ENCODE data around the gene RPS10.
"Not testable (repeated sequence)": the region's sequence is repeated elsewhere in the genome, so short reads cannot be mapped to it uniquely, and the experiment has no call there.

The RPS10 gene

GRCh38 chr6:34373511-34373910 lies 52.4 kb downstream of the RPS10 start:
- Histone ChIP-seq H3K9me3 (ENCODE audit: control insufficient read depth, low read length) (no peaks in the 10 kb centered on the region), H3K27me3 (ENCODE audit: control insufficient read depth, insufficient read depth, low read length, poor library complexity, severe bottlenecking) (no peaks in the 10 kb centered on the region), H3K4me3 (ENCODE audit: insufficient read depth, low read depth, low read length) (no peak overlapping the region), H3K27ac (ENCODE audit: insufficient read depth, low read depth, low read length, poor library complexity, severe bottlenecking) (no peak overlapping the region), H3K36me3 (ENCODE audit: control insufficient read depth, insufficient read depth, low read length) (no peaks in the 10 kb centered on the region), H3K4me1 (ENCODE audit: control insufficient read depth, insufficient read depth, low read length) (no peaks in the 10 kb centered on the region)
- 90 to 97% methylated on average over 5 of the region's 5 CpGs for WGBS, 2 experiments

DNA sequence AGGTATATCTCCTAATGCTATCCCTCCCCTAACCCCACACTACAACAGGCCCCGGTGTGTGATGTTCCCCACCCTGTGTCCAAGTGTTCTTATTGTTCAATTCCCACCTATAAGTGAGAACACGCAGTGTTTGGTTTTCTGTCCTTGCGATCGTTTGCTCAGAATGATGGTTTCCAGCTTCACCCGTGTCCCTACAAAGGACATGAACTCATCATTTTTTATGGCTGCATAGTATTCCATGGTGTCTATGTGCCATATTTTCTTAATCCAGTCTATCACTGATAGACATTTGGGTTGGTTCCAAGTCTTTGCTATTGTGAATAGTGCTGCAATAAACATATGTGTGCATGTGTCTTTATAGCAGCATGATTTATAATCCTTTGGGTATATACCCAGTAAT lies 54.0 kb downstream of the RPS10 start:
- H3K9me3 ChIP-seq (ENCODE audit: control insufficient read depth, low read length); H3K27ac ChIP-seq (ENCODE audit: insufficient read depth, low read depth, low read length, poor library complexity, severe bottlenecking); H3K27me3 ChIP-seq (ENCODE audit: control insufficient read depth, insufficient read depth, low read length, poor library complexity, severe bottlenecking); H3K4me1 ChIP-seq (ENCODE audit: control insufficient read depth, insufficient read depth, low read length); H3K36me3 ChIP-seq (ENCODE audit: control insufficient read depth, insufficient read depth, low read length); H3K4me3 ChIP-seq (ENCODE audit: insufficient read depth, low read depth, low read length): not testable (repeated sequence)
- 97 to 99% methylated on average over 5 of the region's 5 CpGs for WGBS, 2 experiments

- Histone ChIP-seq H3K4me1 (ENCODE audit: control insufficient read depth, insufficient read depth, low read length) (no peaks in the 10 kb centered on the region), H3K36me3 (ENCODE audit: control insufficient read depth, insufficient read depth, low read length) (no peaks in the 10 kb centered on the region), H3K27ac (ENCODE audit: insufficient read depth, low read depth, low read length, poor library complexity, severe bottlenecking) (no peak overlapping the region), H3K27me3 (ENCODE audit: control insufficient read depth, insufficient read depth, low read length, poor library complexity, severe bottlenecking) (no peaks in the 10 kb centered on the region), H3K4me3 (ENCODE audit: insufficient read depth, low read depth, low read length) (no peak overlapping the region), H3K9me3 (ENCODE audit: control insufficient read depth, low read length) (no peaks in the 10 kb centered on the region)
- 94% methylated on average over 5 of the region's 5 CpGs for WGBS, 2 experiments
Measured at GRCh38 chr6:34370361-34370760, 55.5 kb downstream of the RPS10 start.

GRCh38 chr6:34369385-34369784 lies 56.5 kb downstream of the RPS10 start:
- Histone ChIP-seq H3K4me1 (ENCODE audit: control insufficient read depth, insufficient read depth, low read length) (no peaks in the 10 kb centered on the region), H3K36me3 (ENCODE audit: control insufficient read depth, insufficient read depth, low read length) (no peaks in the 10 kb centered on the region), H3K9me3 (ENCODE audit: control insufficient read depth, low read length) (no peaks in the 10 kb centered on the region), H3K27ac (ENCODE audit: insufficient read depth, low read depth, low read length, poor library complexity, severe bottlenecking) (no peak overlapping the region), H3K27me3 (ENCODE audit: control insufficient read depth, insufficient read depth, low read length, poor library complexity, severe bottlenecking) (no peaks in the 10 kb centered on the region), H3K4me3 (ENCODE audit: insufficient read depth, low read depth, low read length) (no peak overlapping the region)
- WGBS, 2 experiments, result 92 to 95% methylated on average over 4 of the region's 4 CpGs

All from ectodermal cell (in vitro differentiated cells).